ENCODE measurements around the gene NOBOX. TPM values are rescaled to one million over a fixed set of nuclear protein-coding genes. Genes with fewer than 3 reads are reported as not detected.
"Not testable (repeated sequence)": the region's sequence is repeated elsewhere in the genome, so short reads cannot be mapped to it uniquely, and the experiment has no call there.

Gene NOBOX
- total and polyA plus RNA-seq, 2 donors (not counting 1 experiment from before 2014, with no cell fraction given): not detected

GRCh38 chr7:144365523-144365922 is 38.0 kb downstream of the NOBOX start:
- CTCF ChIA-PET; H3K27me3 ChIP-seq (replicated peaks in 1 of 4; ENCODE audit: control extremely low read depth in 1 of 4, control insufficient read depth in 3 of 4, insufficient read depth in 4 of 4, low read length in 3 of 4); H3K9me3 ChIP-seq (ENCODE audit: control extremely low read depth in 1 of 3, control insufficient read depth in 2 of 3, insufficient read depth in 1 of 3, low read length in 2 of 3); ATAC-seq (ENCODE audit: low read depth); H3K79me2 ChIP-seq (ENCODE audit: control insufficient read depth, insufficient read depth, low read length); H4K20me1 ChIP-seq (ENCODE audit: control insufficient read depth, insufficient read depth, low read length, poor library complexity, severe bottlenecking); H3K27ac Mint-ChIP-seq; H3K4me3 ChIP-seq (ENCODE audit: control extremely low read depth in 1 of 5, extremely low read depth in 1 of 5, insufficient read depth in 1 of 5, low read depth in 2 of 5, low read length in 4 of 5); H3K4me1 ChIP-seq (ENCODE audit: control insufficient read depth in 2 of 2, insufficient read depth in 2 of 2, low read length in 2 of 2); H3K4me2 ChIP-seq (replicated peaks; ENCODE audit: low read depth, low read length, poor library complexity, severe bottlenecking); H3K27me3 Mint-ChIP-seq; POLR2A ChIA-PET; H3K36me3 ChIP-seq (replicated peaks in 1 of 2; ENCODE audit: control extremely low read depth in 1 of 2, control insufficient read depth in 1 of 2, extremely low read depth in 1 of 2, insufficient read depth in 2 of 2, low read length in 1 of 2); H3K9me3 Mint-ChIP-seq (ENCODE audit: insufficient read depth); H3K4me1 Mint-ChIP-seq; H3K9ac ChIP-seq (ENCODE audit: low read length); H3K4me3 Mint-ChIP-seq; H3K27ac ChIP-seq (ENCODE audit: low read length in 2 of 2); H2AFZ ChIP-seq (ENCODE audit: insufficient read depth, low read depth, low read length, poor library complexity, severe bottlenecking); intact Hi-C loops (cut with micrococcal nuclease); DNase-seq: not testable (repeated sequence)
- WGBS (ENCODE audit: insufficient coverage): no CpG with 5 or more reads among the region's 6 CpGs

- H3K4me3 Mint-ChIP-seq; H3K27me3 Mint-ChIP-seq; H3K9me3 Mint-ChIP-seq (ENCODE audit: insufficient read depth); H3K27me3 ChIP-seq (replicated peaks in 1 of 4; ENCODE audit: control extremely low read depth in 1 of 4, control insufficient read depth in 3 of 4, insufficient read depth in 4 of 4, low read length in 3 of 4); H3K9ac ChIP-seq (ENCODE audit: low read length); DNase-seq; H3K27ac ChIP-seq (ENCODE audit: low read length in 2 of 2); H3K4me1 ChIP-seq (ENCODE audit: control insufficient read depth in 2 of 2, insufficient read depth in 2 of 2, low read length in 2 of 2); intact Hi-C loops (cut with micrococcal nuclease); ATAC-seq (ENCODE audit: low read depth); H4K20me1 ChIP-seq (ENCODE audit: control insufficient read depth, insufficient read depth, low read length, poor library complexity, severe bottlenecking); H3K4me2 ChIP-seq (replicated peaks; ENCODE audit: low read depth, low read length, poor library complexity, severe bottlenecking); POLR2A ChIA-PET; H3K4me1 Mint-ChIP-seq; H3K9me3 ChIP-seq (ENCODE audit: control extremely low read depth in 1 of 3, control insufficient read depth in 2 of 3, insufficient read depth in 1 of 3, low read length in 2 of 3); H3K79me2 ChIP-seq (ENCODE audit: control insufficient read depth, insufficient read depth, low read length); CTCF ChIA-PET; H3K4me3 ChIP-seq (ENCODE audit: control extremely low read depth in 1 of 5, extremely low read depth in 1 of 5, insufficient read depth in 1 of 5, low read depth in 2 of 5, low read length in 4 of 5); H3K36me3 ChIP-seq (replicated peaks in 1 of 2; ENCODE audit: control extremely low read depth in 1 of 2, control insufficient read depth in 1 of 2, extremely low read depth in 1 of 2, insufficient read depth in 2 of 2, low read length in 1 of 2); H3K27ac Mint-ChIP-seq; H2AFZ ChIP-seq (ENCODE audit: insufficient read depth, low read depth, low read length, poor library complexity, severe bottlenecking): not testable (repeated sequence)
- WGBS (ENCODE audit: insufficient coverage): no CpG with 5 or more reads among the region's 3 CpGs
Measured at GRCh38 chr7:144362061-144362460, 41.4 kb downstream of the NOBOX start.

GRCh38 chr7:144356860-144357259 is 46.6 kb downstream of the NOBOX start:
- CTCF ChIA-PET; intact Hi-C loops (cut with micrococcal nuclease); H3K4me1 ChIP-seq (ENCODE audit: control insufficient read depth in 2 of 2, insufficient read depth in 2 of 2, low read length in 2 of 2); ATAC-seq (ENCODE audit: low read depth); H3K4me3 Mint-ChIP-seq; H3K9ac ChIP-seq (ENCODE audit: low read length); H3K4me2 ChIP-seq (replicated peaks; ENCODE audit: low read depth, low read length, poor library complexity, severe bottlenecking); H3K4me1 Mint-ChIP-seq; H3K27ac ChIP-seq (ENCODE audit: low read length in 2 of 2); H2AFZ ChIP-seq (ENCODE audit: insufficient read depth, low read depth, low read length, poor library complexity, severe bottlenecking); DNase-seq; POLR2A ChIA-PET; H3K79me2 ChIP-seq (ENCODE audit: control insufficient read depth, insufficient read depth, low read length); H3K9me3 ChIP-seq (ENCODE audit: control extremely low read depth in 1 of 3, control insufficient read depth in 2 of 3, insufficient read depth in 1 of 3, low read length in 2 of 3); H3K27ac Mint-ChIP-seq; H3K36me3 ChIP-seq (replicated peaks in 1 of 2; ENCODE audit: control extremely low read depth in 1 of 2, control insufficient read depth in 1 of 2, extremely low read depth in 1 of 2, insufficient read depth in 2 of 2, low read length in 1 of 2); H4K20me1 ChIP-seq (ENCODE audit: control insufficient read depth, insufficient read depth, low read length, poor library complexity, severe bottlenecking); H3K27me3 Mint-ChIP-seq; H3K4me3 ChIP-seq (ENCODE audit: control extremely low read depth in 1 of 5, extremely low read depth in 1 of 5, insufficient read depth in 1 of 5, low read depth in 2 of 5, low read length in 4 of 5); H3K27me3 ChIP-seq (replicated peaks in 1 of 4; ENCODE audit: control extremely low read depth in 1 of 4, control insufficient read depth in 3 of 4, insufficient read depth in 4 of 4, low read length in 3 of 4); H3K9me3 Mint-ChIP-seq (ENCODE audit: insufficient read depth): not testable (repeated sequence)
- no CpG with 5 or more reads among the region's 11 CpGs for WGBS (ENCODE audit: insufficient coverage)

DNA sequence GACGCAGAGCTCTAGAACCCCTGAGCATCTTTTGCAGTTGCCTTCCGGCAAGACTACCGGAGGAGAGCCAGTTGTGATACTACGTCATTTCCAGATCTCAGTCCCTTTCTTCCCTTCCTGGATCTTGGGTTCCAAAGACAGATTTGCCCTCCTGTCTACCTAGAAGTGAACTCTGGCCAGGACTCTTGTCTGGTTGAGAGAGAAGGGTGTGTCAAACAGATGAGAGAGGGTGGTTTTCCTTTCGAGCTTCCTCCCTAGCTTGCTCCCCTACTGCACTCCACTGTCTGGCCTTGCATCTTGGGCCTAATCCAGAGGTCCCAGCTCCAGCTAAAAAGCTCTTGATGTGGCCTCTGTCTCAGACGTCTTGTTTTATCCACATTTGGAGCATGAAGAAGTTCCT is 47.3 kb downstream of the NOBOX start:
- H3K4me2 ChIP-seq (replicated peaks; ENCODE audit: low read depth, low read length, poor library complexity, severe bottlenecking); DNase-seq; H3K9me3 Mint-ChIP-seq (ENCODE audit: insufficient read depth); H3K27me3 Mint-ChIP-seq; H3K9ac ChIP-seq (ENCODE audit: low read length); H3K27me3 ChIP-seq (replicated peaks in 1 of 4; ENCODE audit: control extremely low read depth in 1 of 4, control insufficient read depth in 3 of 4, insufficient read depth in 4 of 4, low read length in 3 of 4); H3K4me1 Mint-ChIP-seq; CTCF ChIA-PET; H3K4me1 ChIP-seq (ENCODE audit: control insufficient read depth in 2 of 2, insufficient read depth in 2 of 2, low read length in 2 of 2); H3K4me3 ChIP-seq (ENCODE audit: control extremely low read depth in 1 of 5, extremely low read depth in 1 of 5, insufficient read depth in 1 of 5, low read depth in 2 of 5, low read length in 4 of 5); H3K27ac ChIP-seq (ENCODE audit: low read length in 2 of 2); H3K79me2 ChIP-seq (ENCODE audit: control insufficient read depth, insufficient read depth, low read length); H3K36me3 ChIP-seq (replicated peaks in 1 of 2; ENCODE audit: control extremely low read depth in 1 of 2, control insufficient read depth in 1 of 2, extremely low read depth in 1 of 2, insufficient read depth in 2 of 2, low read length in 1 of 2); H3K27ac Mint-ChIP-seq; H2AFZ ChIP-seq (ENCODE audit: insufficient read depth, low read depth, low read length, poor library complexity, severe bottlenecking); ATAC-seq (ENCODE audit: low read depth); H3K4me3 Mint-ChIP-seq; intact Hi-C loops (cut with micrococcal nuclease); H4K20me1 ChIP-seq (ENCODE audit: control insufficient read depth, insufficient read depth, low read length, poor library complexity, severe bottlenecking); H3K9me3 ChIP-seq (ENCODE audit: control extremely low read depth in 1 of 3, control insufficient read depth in 2 of 3, insufficient read depth in 1 of 3, low read length in 2 of 3); POLR2A ChIA-PET: not testable (repeated sequence)
- no CpG with 5 or more reads among the region's 6 CpGs for WGBS (ENCODE audit: insufficient coverage)

All from B cell (primary cell).